H9 (cell line): ENCODE results near the gene GNG11. TPM values are rescaled to one million over a fixed set of nuclear protein-coding genes. Genes with fewer than 3 reads are reported as not detected.

Experiments used
- DNase-seq: peaks from one replicate; pipeline ENCODE4 v3.0.0-alpha.2; 2017
- H2AFZ ChIP-seq: one replicate; pipeline ENCODE4 v1.6.1; 2013; ENCODE audit warnings: mild to moderate bottlenecking, low read length, control low read depth, moderate library complexity
- H2AK5ac ChIP-seq: 2 replicates; pipeline ENCODE4 v1.6.1; 2013; ENCODE audit warnings: low read length, control low read depth, mixed read lengths; ENCODE audit not compliant: insufficient read length
- H2BK120ac ChIP-seq: one replicate; pipeline ENCODE4 v1.6.1; 2013; ENCODE audit warnings: low read depth, mild to moderate bottlenecking, low read length, control low read depth, inconsistent platforms; ENCODE audit not compliant: poor library complexity, severe bottlenecking
- H2BK12ac ChIP-seq: 2 replicates; pipeline ENCODE4 v1.6.1; 2013; ENCODE audit warnings: low read length, control low read depth, mixed read lengths, low read depth; ENCODE audit not compliant: insufficient read length
- H2BK15ac ChIP-seq: 2 replicates; pipeline ENCODE4 v1.6.1; 2013; ENCODE audit warnings: low read depth, low read length, control low read depth
- H2BK20ac ChIP-seq: one replicate; pipeline ENCODE4 v1.6.1; 2013; ENCODE audit warnings: low read depth, mild to moderate bottlenecking, low read length, control low read depth, inconsistent platforms; ENCODE audit not compliant: poor library complexity, severe bottlenecking
- H2BK5ac ChIP-seq: 2 replicates; pipeline ENCODE4 v1.6.1; 2013; ENCODE audit warnings: low read length, control low read depth, mixed read lengths; ENCODE audit not compliant: insufficient read length
- H3K14ac ChIP-seq: 2 replicates; pipeline ENCODE4 v1.6.1; 2013; ENCODE audit warnings: low read length, control low read depth; ENCODE audit not compliant: insufficient read depth
- H3K18ac ChIP-seq: 2 replicates; pipeline ENCODE4 v1.6.1; 2013; ENCODE audit warnings: low read depth, mild to moderate bottlenecking, mixed read lengths, low read length, control low read depth; ENCODE audit not compliant: insufficient read length
- H3K23ac ChIP-seq: 2 replicates; pipeline ENCODE4 v1.6.1; 2013; ENCODE audit warnings: low read length, control low read depth, mixed read lengths, low read depth; ENCODE audit not compliant: insufficient read length
- H3K23me2 ChIP-seq: 2 replicates; pipeline ENCODE4 v1.6.1; 2013; ENCODE audit warnings: low read depth, mild to moderate bottlenecking, mixed read lengths, low read length, control low read depth; ENCODE audit not compliant: insufficient read length, poor library complexity, severe bottlenecking
- H3K27ac ChIP-seq: 2 replicates; pipeline ENCODE4 v1.5.1; 2013; ENCODE audit warnings: low read length, control low read depth, mixed read lengths, low read depth; ENCODE audit not compliant: insufficient read length
- H3K27me3 ChIP-seq: 2 replicates; pipeline ENCODE4 v1.6.1; 2013; ENCODE audit warnings: low read length, control low read depth, inconsistent platforms; ENCODE audit not compliant: insufficient read depth
- H3K4ac ChIP-seq: 2 replicates; pipeline ENCODE4 v1.6.1; 2013; ENCODE audit warnings: low read depth, mild to moderate bottlenecking, control low read depth, inconsistent platforms, low read length, moderate library complexity
- H3K4me1 ChIP-seq: 2 replicates; pipeline ENCODE4 v1.6.1; 2013; ENCODE audit warnings: low read length, control low read depth, inconsistent platforms; ENCODE audit not compliant: insufficient read depth
- H3K4me2 ChIP-seq: 2 replicates; pipeline ENCODE4 v1.6.1; 2013; ENCODE audit warnings: low read length, control low read depth, mixed read lengths; ENCODE audit not compliant: insufficient read length, insufficient read depth
- H3K56ac ChIP-seq: 2 replicates; pipeline ENCODE4 v1.6.1; 2013; ENCODE audit warnings: low read depth, mild to moderate bottlenecking, mixed read lengths, low read length, control low read depth; ENCODE audit not compliant: insufficient read length
- H3K79me1 ChIP-seq: 2 replicates; pipeline ENCODE4 v1.6.1; 2013; ENCODE audit warnings: low read depth, mild to moderate bottlenecking, moderate library complexity, low read length, control low read depth, inconsistent platforms; ENCODE audit not compliant: insufficient read depth, poor library complexity, severe bottlenecking
- H3K79me2 ChIP-seq: 2 replicates; pipeline ENCODE4 v1.6.1; 2013; ENCODE audit warnings: low read length, control low read depth, inconsistent platforms; ENCODE audit not compliant: insufficient read depth
- H3K9ac ChIP-seq: 2 replicates; pipeline ENCODE4 v1.6.1; 2013; ENCODE audit warnings: low read length, control low read depth, mixed read lengths; ENCODE audit not compliant: insufficient read length; ENCODE audit errors: extremely low read depth
- H3K9me3 ChIP-seq: one replicate; pipeline ENCODE4 v1.6.1; 2013; ENCODE audit warnings: low read depth, low read length, inconsistent platforms; ENCODE audit not compliant: control insufficient read depth
- H3T11ph ChIP-seq: one replicate; pipeline ENCODE4 v1.6.1; 2013; ENCODE audit warnings: mild to moderate bottlenecking, low read length, control low read depth, inconsistent platforms
- H4K20me1 ChIP-seq: one replicate; pipeline ENCODE4 v1.6.1; 2013; ENCODE audit not compliant: control insufficient read depth, insufficient read length, insufficient read depth
- H4K5ac ChIP-seq: 2 replicates; pipeline ENCODE4 v1.6.1; 2013; ENCODE audit warnings: low read depth, mild to moderate bottlenecking, mixed read lengths, low read length, control low read depth; ENCODE audit not compliant: insufficient read length
- H4K8ac ChIP-seq: replicated peaks from 2 replicates; pipeline ENCODE4 v1.6.1; 2013; ENCODE audit warnings: low read length, control low read depth, mixed read lengths, low read depth; ENCODE audit not compliant: insufficient read length
- H4K91ac ChIP-seq: 2 replicates; pipeline ENCODE4 v1.6.1; 2013; ENCODE audit warnings: low read depth, mild to moderate bottlenecking, moderate library complexity, mixed read lengths, low read length, control low read depth; ENCODE audit not compliant: insufficient read length
- H3K27ac Mint-ChIP-seq, 3 experiments: 2 replicates in 2 of 3; 3 replicates in 1 of 3; pipeline ENCODE4 v1.8.0; 2020 to 2021; ENCODE audit warnings: mixed read lengths in 3 of 3, mild to moderate bottlenecking in 1 of 3, moderate library complexity in 1 of 3
- H3K27me3 Mint-ChIP-seq: 2 replicates; pipeline ENCODE4 v1.8.0; 2021; ENCODE audit warnings: low read depth, mild to moderate bottlenecking, moderate library complexity, mixed read lengths
- H3K36me3 Mint-ChIP-seq, 3 experiments: 2 replicates in 2 of 3; 3 replicates in 1 of 3; pipeline ENCODE4 v1.8.0; 2020 to 2021; ENCODE audit warnings: low read depth in 3 of 3, mixed read lengths in 3 of 3; ENCODE audit not compliant: insufficient read depth in 1 of 3
- H3K4me1 Mint-ChIP-seq, 2 experiments: 2 replicates each; pipeline ENCODE4 v1.8.0; 2020; ENCODE audit warnings: mixed read lengths in 2 of 2
- H3K4me3 Mint-ChIP-seq, 2 experiments: 2 replicates in 1 of 2; 3 replicates in 1 of 2; pipeline ENCODE4 v1.8.0; 2020 to 2021; ENCODE audit warnings: mild to moderate bottlenecking in 2 of 2, mixed read lengths in 2 of 2, moderate library complexity in 1 of 2
- H3K9me3 Mint-ChIP-seq, 2 experiments: 2 replicates in 1 of 2; 3 replicates in 1 of 2; pipeline ENCODE4 v1.8.0; 2020; ENCODE audit warnings: mild to moderate bottlenecking in 2 of 2, mixed read lengths in 2 of 2, moderate library complexity in 1 of 2
- WGBS: extraction: QIAGEN DNeasy Blood & Tissue Kit; methylation state at CpG from one replicate; pipeline ENCODE4 v1.1.7; 2013; ENCODE audit warnings: missing lambda C conversion rate, low lambda C conversion rate, mixed read lengths; ENCODE audit not compliant: insufficient read length; ENCODE audit errors: extremely low coverage; 5-methylcytosine and 5-hydroxymethylcytosine counted together
- long read RNA-seq: library from polyadenylated mRNA; unstranded; transcript quantifications from one replicate; pipeline ENCODE4 v2.0.0, GENCODE V29; 2020
- total RNA-seq: library from RNA; stranded (reverse); gene quantifications from 2 replicates; pipeline ENCODE4 v1.2.1, GENCODE V29; 2021
- TF ChIP-seq, protein P1 (sequence below): fragments of 200-600 bp; sonication (generic); conservative IDR thresholded peaks from 3 replicates; pipeline ENCODE4 v1.8.0; 2021; ENCODE audit warnings: antibody characterized with exemption, mild to moderate bottlenecking

Gene GNG11
- 0.64 and 0.68 TPM in 2 replicates for total RNA-seq
- long read RNA-seq, partial matches to known transcripts = 0 of 3 reads
- long read RNA-seq, other reads (novel, unspliced or antisense) = 0 of 3 reads

DNA sequence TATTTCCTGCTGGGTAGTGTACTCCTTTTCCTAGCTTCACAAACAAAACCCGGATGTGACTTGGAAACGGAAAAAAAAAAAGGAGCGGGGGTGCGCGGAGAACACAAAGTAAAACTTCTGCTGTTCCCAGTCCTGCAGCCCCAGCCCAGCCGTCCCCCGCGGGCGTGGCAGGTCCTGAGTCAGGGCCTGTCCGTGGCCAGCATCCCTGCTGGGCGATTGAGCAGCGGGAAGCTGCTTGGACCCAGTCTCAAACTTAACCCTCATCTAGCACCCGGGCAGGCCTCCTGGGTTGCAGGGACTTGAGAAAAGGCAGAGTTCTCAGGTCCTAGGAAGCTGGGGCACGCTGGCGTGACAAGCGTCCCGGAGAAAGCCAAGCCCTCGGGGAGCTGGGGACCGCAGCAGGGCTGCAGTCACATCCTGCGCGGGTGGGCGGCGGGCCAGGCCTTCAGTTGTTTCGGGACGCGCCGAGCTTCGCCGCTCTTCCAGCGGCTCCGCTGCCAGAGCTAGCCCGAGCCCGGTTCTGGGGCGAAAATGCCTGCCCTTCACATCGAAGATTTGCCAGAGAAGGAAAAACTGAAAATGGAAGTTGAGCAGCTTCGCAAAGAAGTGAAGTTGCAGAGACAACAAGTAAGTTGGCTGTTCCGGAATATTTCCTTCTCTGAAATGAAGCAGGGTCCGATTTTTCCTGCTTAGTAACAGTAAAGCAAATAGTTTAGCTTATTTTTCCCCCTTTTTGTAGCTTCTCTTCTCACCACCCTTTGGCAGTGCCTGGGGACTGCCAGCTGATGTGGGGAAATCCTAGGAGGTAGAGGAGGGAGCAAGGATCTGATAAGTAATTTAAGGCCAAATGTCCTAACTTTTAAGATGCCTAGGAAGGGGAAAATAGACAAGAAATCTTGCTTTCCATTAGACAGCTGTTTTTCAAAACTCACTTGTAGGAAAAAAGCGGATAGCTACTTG is at the start of gene GNG11:
Gene GNG11 (plus strand): TSS at position 129 of the 960 bp plus-strand sequence. CDS start 403 bp downstream, at position 532.
- H3K4me1 Mint-ChIP-seq = peaks cover 15 to 19% of the 10 kb centered on the region in 2 experiments
- H2BK20ac ChIP-seq = no peak within 1 kb of the TSS
- TF ChIP-seq, protein P1, sequence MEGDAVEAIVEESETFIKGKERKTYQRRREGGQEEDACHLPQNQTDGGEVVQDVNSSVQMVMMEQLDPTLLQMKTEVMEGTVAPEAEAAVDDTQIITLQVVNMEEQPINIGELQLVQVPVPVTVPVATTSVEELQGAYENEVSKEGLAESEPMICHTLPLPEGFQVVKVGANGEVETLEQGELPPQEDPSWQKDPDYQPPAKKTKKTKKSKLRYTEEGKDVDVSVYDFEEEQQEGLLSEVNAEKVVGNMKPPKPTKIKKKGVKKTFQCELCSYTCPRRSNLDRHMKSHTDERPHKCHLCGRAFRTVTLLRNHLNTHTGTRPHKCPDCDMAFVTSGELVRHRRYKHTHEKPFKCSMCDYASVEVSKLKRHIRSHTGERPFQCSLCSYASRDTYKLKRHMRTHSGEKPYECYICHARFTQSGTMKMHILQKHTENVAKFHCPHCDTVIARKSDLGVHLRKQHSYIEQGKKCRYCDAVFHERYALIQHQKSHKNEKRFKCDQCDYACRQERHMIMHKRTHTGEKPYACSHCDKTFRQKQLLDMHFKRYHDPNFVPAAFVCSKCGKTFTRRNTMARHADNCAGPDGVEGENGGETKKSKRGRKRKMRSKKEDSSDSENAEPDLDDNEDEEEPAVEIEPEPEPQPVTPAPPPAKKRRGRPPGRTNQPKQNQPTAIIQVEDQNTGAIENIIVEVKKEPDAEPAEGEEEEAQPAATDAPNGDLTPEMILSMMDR = no peak
- no peaks in the 10 kb centered on the region for H3K79me1 ChIP-seq
- no peaks in the 10 kb centered on the region for H4K20me1 ChIP-seq
- peak; percentile 52 for DNase-seq
- H2BK120ac ChIP-seq = no peak within 1 kb of the TSS
- H4K5ac ChIP-seq = no peak within 1 kb of the TSS
- no peak within 1 kb of the TSS for H3K23ac ChIP-seq
- no peak within 1 kb of the TSS for H3K4ac ChIP-seq
- H3K23me2 ChIP-seq = peaks cover 7% of the 10 kb centered on the region
- H3K18ac ChIP-seq = peak within 1 kb of the TSS; percentile 68
- no peaks in the 10 kb centered on the region for H3K36me3 Mint-ChIP-seq
- peak within 1 kb of the TSS in 1 of 3 experiments; percentile 59; a peak in 1 of 7 replicates for H3K27ac Mint-ChIP-seq
- H4K91ac ChIP-seq = no peak within 1 kb of the TSS
- peak within 1 kb of the TSS; percentile 61 for H2AFZ ChIP-seq
- no peaks in the 10 kb centered on the region for H3K27me3 ChIP-seq
- WGBS = no CpG with 5 or more reads among the region's 39 CpGs
- H3K14ac ChIP-seq = peak within 1 kb of the TSS; percentile 87
- H3K56ac ChIP-seq = no peak within 1 kb of the TSS
- H2BK5ac ChIP-seq = no peak within 1 kb of the TSS
- no peak within 1 kb of the TSS for H2BK12ac ChIP-seq
- peak within 1 kb of the TSS; percentile 50 for H3K4me2 ChIP-seq
- peak within 1 kb of the TSS; percentile 63 to 77 for H3K4me3 Mint-ChIP-seq
- no peak within 1 kb of the TSS for H2AK5ac ChIP-seq
- peaks cover 3% of the 10 kb centered on the region for H3K27me3 Mint-ChIP-seq
- no peaks in the 10 kb centered on the region for H3K9me3 ChIP-seq
- no peak within 1 kb of the TSS for H3K27ac ChIP-seq
- H3K79me2 ChIP-seq = no peaks in the 10 kb centered on the region
- H3K9ac ChIP-seq = peak within 1 kb of the TSS; percentile 20
- H3K4me1 ChIP-seq = no peaks in the 10 kb centered on the region
- no peak within 1 kb of the TSS for H2BK15ac ChIP-seq
- H3K9me3 Mint-ChIP-seq = no peaks in the 10 kb centered on the region
- H3T11ph ChIP-seq = no peak within 1 kb of the TSS
- H4K8ac ChIP-seq = no peak within 1 kb of the TSS
